WI38 (cell line): Measurements from ENCODE around the gene PRX.

Experiments
- H3K4me3 ChIP-seq: 2 replicates; pipeline ENCODE4 v1.5.1; 2011; ENCODE audit warnings: low read depth, mild to moderate bottlenecking, control low read depth, low read length
- TF ChIP-seq, protein P1 (sequence below): IDR thresholded peaks from 2 replicates; pipeline ENCODE4 v1.5.1; 2012; ENCODE audit warnings: low read depth, mild to moderate bottlenecking, control low read depth, low read length

The PRX gene

GRCh38 chr19:40356681-40357595 is 56.2 kb downstream of the PRX start:
- TF ChIP-seq, protein P1, sequence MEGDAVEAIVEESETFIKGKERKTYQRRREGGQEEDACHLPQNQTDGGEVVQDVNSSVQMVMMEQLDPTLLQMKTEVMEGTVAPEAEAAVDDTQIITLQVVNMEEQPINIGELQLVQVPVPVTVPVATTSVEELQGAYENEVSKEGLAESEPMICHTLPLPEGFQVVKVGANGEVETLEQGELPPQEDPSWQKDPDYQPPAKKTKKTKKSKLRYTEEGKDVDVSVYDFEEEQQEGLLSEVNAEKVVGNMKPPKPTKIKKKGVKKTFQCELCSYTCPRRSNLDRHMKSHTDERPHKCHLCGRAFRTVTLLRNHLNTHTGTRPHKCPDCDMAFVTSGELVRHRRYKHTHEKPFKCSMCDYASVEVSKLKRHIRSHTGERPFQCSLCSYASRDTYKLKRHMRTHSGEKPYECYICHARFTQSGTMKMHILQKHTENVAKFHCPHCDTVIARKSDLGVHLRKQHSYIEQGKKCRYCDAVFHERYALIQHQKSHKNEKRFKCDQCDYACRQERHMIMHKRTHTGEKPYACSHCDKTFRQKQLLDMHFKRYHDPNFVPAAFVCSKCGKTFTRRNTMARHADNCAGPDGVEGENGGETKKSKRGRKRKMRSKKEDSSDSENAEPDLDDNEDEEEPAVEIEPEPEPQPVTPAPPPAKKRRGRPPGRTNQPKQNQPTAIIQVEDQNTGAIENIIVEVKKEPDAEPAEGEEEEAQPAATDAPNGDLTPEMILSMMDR: no peak
- no peak overlapping the region for H3K4me3 ChIP-seq

DNA sequence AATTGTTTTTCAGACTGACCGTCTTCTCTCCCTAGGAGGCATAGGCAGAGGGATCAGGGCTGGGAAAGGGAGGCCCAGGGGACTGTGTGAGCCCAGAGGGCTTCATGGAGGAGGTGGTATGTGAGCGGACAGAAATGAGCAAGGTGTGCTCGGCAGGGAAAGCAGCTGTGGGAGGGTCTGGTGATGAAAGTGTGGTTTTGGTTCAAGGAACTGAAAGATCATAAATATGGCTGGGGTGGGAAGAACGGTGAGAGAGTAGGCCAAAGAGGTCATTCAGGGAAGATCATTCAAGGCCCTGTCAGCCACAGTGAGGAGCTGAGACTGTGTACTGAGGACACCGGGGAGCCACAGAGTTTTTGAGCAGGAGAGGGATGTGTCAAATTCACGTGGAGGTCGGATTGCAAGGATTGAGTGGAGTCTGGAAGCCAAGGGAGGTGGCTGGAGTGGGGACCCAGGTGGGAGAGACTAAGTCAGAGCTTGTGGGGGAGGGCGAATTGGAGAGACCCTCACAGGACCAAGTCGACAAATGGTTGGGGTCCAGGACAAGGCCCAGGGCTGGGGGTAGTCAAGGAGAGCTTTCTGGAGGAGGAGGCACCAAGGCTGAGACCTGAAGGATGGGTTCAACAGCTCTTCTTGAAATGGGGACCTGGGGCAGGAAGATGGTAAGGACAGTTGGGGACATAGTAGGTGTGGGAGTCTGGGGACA is 57.0 kb downstream of the PRX start:
- TF ChIP-seq, protein P1: no peak
- no peak overlapping the region for H3K4me3 ChIP-seq

DNA sequence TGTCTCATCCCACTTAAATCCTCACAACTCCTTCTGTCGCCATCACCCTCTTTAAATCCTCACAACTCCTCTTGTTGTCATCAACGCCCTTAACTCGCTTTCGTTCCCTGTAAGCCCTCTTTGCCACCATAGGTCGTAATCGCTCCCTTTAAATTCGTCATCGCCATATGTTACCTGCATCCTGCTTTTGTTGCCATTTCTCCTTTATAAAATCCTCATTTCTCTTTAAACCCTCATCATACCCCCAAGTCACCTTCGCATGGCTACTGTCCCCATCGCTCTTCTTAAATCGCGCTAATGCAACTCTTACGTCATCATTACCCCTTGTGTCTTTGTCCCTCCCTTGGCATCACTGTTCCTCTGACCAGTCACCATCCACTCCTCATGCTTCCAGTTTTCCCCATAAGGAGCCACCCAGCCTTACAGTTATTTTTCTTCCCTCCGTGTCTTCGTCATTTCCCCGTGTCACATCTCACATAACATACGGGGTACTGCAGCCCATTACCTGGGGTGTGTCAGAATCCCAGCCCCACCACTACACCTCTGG is 64.1 kb downstream of the PRX start:
- peak overlapping the region; percentile 88 for H3K4me3 ChIP-seq

GRCh38 chr19:40348125-40348913 is 64.9 kb downstream of the PRX start, which contains the start of the genes C19orf47 and PLD3:
TSS of gene C19orf47 (minus strand) at chr19:40348397. CDS start at chr19:40341857, 6,540 bp downstream.
TSS of gene PLD3 (plus strand) at chr19:40348695. CDS start at chr19:40366484, 17,789 bp downstream.
- peak within 1 kb of the TSS; percentile 88 for H3K4me3 ChIP-seq
- TF ChIP-seq, protein P1: no peak

More for the DNA sequence above, 64.1 kb downstream of the PRX start:
- TF ChIP-seq, protein P1: no peak

DNA sequence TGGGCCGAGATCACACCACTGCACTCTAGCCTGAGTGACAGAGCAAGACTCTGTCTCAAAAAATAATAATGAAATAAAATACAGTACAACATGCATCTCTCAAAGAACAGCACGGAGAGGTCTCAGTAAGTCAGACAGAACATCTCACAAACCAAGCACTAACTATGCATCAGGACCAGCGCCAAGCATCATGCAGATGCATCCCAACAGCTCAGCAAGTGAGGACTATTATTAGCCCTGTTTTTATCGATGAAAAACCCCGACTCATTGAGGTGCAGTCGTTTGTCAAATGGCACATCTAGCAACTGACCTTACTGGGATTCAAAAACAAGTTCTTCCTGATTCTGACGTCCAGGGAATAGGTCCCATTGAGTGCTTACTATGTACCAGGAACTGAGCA is 68.8 kb downstream of the PRX start:
- H3K4me3 ChIP-seq: no peak overlapping the region
- TF ChIP-seq, protein P1: no peak
